Upper lobe of left lung (tissue), 4 donors: ENCODE measurements around the gene KAZN.

Source experiments
- CTCF ChIP-seq, 6 experiments: fragments of 450-650 bp in 4 of 6; fragments of 200-600 bp in 2 of 6; sonication (generic) in 2 of 6; IDR thresholded peaks; one replicate each; pipeline ENCODE4 v1.5.1; 2016 to 2019; ENCODE audit warnings: antibody characterized with exemption in 6 of 6
- POLR2AphosphoS5 ChIP-seq, 2 donors: sonication (generic); formaldehyde crosslinking; IDR thresholded peaks; one replicate each; pipeline ENCODE4 v1.5.1; 2017; ENCODE audit warnings: antibody characterized with exemption in 2 of 2

- TF ChIP-seq CTCF (IDR thresholded peaks at IDR 0.05), result no peak
- TF ChIP-seq POLR2AphosphoS5 (IDR thresholded peaks at IDR 0.05), result no peak
These were observed 355.7 kb downstream of the KAZN start for GRCh38 chr1:14954210-14954609.
